GM12865 (cell line): Measurements from ENCODE around the gene ACAA1.
"Not testable (repeated sequence)": the region's sequence is repeated elsewhere in the genome, so short reads cannot be mapped to it uniquely, and the experiment has no call there.

Source experiments
- DNase-seq: peaks from one replicate; pipeline ENCODE4 v3.0.0; 2010; ENCODE audit warnings: low read depth
- H3K4me3 ChIP-seq: 2 replicates; pipeline ENCODE4 v1.5.1; 2011; ENCODE audit warnings: mild to moderate bottlenecking, low read depth, low read length, control low read depth
- TF ChIP-seq, protein P1 (sequence below): IDR thresholded peaks from 2 replicates; pipeline ENCODE4 v1.5.1; 2011; ENCODE audit warnings: low read length, control low read depth, low read depth, inconsistent platforms; ENCODE audit not compliant: insufficient read depth; ENCODE audit errors: missing control alignments

ACAA1 gene

DNA sequence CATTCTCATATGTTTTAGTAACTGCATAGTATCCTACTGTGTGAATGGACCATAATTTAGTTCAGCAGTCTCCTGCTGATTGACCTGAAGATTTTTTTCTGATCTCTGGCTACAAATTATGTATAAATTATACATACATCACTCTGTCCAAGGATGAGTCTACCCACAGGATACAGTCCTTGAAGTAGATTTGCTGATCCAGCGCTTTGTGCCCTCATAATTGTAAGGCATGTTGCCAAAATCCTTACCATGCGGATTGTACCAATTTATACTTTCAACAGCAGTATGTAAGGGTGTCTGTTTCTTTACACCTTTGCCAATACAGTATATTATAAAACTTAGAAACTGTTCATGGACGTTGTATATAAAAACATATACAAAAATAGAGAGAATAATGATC, 46.5 kb downstream of the ACAA1 start:
- H3K4me3 ChIP-seq = no peak overlapping the region
- TF ChIP-seq, protein P1, sequence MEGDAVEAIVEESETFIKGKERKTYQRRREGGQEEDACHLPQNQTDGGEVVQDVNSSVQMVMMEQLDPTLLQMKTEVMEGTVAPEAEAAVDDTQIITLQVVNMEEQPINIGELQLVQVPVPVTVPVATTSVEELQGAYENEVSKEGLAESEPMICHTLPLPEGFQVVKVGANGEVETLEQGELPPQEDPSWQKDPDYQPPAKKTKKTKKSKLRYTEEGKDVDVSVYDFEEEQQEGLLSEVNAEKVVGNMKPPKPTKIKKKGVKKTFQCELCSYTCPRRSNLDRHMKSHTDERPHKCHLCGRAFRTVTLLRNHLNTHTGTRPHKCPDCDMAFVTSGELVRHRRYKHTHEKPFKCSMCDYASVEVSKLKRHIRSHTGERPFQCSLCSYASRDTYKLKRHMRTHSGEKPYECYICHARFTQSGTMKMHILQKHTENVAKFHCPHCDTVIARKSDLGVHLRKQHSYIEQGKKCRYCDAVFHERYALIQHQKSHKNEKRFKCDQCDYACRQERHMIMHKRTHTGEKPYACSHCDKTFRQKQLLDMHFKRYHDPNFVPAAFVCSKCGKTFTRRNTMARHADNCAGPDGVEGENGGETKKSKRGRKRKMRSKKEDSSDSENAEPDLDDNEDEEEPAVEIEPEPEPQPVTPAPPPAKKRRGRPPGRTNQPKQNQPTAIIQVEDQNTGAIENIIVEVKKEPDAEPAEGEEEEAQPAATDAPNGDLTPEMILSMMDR = no peak
- no peak for DNase-seq

DNA sequence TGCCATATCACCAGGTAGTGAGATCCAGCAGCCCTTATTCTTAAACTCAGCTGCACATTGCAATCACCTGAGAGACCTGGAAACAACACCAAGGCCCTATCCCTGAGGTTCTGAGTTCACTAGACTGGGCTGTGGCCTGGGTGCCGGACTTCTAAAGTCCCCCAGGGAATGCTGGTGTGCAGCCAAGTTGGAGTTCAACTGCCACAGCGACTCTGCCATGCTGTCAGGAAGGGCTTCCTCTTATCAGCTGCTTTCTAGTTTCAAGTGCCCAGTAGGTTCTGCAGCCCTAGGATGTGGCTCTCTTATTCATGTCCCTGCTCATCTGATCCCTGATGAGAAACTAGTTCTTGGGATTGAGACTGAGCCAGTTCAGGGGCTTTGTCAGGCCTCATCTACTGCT, 47.8 kb downstream of the ACAA1 start:
- no peak overlapping the region for H3K4me3 ChIP-seq
- TF ChIP-seq, protein P1 = no peak
- DNase-seq = no peak

DNA sequence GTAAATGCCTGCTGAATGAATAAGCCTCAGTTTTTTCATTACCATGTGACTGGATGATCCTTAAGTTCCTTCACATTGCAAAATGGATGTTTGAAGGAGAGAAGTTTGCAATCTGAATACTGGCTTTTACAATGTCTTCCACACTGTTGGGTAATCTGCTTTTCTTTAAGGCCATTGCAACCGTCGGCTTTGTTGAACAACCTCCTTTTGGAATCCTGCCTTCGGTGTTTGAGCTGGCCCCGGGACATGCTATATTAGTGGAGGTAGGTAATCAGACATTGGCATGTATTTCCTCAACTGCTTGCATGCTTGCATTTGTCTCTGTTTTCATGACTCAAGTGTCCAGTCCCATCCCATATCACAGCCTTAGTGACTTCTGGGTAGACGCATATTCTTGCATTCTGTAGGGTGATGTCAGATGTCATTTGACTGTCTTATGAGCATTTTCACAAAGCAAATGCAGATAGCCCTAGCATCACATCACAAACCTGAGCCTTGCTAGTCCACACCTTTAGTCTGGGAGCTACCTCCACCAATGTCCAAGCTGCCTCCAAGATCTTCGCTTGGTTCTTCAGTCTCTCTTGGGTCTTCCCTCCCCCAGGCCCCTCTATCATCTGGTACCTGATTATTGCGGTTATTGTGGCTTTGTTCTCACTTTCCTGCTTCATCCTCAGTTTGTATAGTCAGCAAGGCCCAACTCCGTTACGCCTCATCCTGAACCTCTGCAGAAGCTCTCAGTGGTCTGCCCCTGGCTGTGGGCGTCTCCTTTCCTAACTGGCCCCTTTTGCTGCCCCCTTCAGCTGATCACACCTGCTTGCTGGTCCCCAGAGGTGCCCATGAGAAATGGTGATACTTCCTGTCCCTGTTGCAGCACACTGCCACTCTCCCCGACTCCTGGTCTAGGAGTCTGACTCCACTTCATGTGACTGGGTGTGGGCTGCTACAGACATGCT, 48.5 kb downstream of the ACAA1 start:
- TF ChIP-seq, protein P1 = no peak

DNA sequence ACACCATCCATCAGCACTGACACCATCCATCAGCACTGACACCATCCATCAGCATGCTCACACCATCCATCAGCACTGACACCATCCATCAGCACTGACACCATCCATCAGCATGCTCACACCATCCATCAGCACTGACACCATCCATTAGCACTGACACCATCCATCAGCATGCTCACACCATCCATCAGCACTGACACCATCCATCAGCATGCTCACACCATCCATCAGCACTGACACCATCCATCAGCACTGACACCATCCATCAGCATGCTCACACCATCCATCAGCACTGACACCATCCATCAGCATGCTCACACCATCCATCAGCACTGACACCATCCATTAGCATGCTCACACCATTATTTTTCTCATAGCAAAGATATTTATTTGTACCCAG, 49.6 kb downstream of the ACAA1 start:
- DNase-seq, H3K4me3 ChIP-seq: not testable (repeated sequence)

More for the DNA sequence above, 48.5 kb downstream of the ACAA1 start:
- H3K4me3 ChIP-seq = no peak overlapping the region
- no peak for DNase-seq

DNA sequence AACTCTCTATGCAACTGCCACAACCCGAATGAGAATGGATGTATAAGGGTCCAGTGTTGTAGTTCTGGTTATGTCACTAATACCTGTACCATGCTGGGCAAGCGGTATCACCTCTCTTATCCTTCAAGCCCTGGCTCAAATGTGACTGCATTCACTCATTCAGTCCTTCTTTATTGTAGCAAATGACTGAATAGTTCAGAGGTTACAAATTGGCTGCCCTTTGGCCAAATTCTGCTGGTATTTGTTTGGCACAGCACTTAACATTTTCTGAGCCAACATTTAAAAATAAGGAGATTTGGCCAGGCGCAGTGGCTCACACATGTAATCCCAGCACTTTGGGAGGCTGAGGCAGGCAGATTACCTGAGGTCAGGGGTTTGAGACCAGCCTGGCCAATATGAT, 50.4 kb downstream of the ACAA1 start:
- no peak for DNase-seq

DNA sequence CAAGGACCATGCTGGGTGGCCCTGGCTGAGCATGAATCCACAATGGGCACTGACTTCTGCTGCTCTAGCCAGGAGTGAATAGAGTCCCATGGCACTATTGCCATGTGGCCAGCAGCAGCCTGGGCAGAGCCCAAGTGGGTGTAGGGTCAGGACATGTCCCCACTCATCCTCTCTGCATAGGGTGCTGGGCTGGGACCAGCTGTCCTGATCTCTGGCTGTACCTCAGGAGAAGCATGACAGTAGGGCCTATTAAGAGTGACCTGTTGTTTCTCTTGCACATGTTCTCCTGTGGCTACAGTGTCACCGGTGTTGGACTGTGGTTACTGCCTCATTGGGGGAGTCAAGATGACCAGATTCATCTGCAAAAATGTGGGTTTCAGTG, 51.0 kb downstream of the ACAA1 start:
- TF ChIP-seq, protein P1 = no peak

More for the DNA sequence above, 50.4 kb downstream of the ACAA1 start:
- TF ChIP-seq, protein P1 = no peak
- H3K4me3 ChIP-seq = no peak overlapping the region

DNA sequence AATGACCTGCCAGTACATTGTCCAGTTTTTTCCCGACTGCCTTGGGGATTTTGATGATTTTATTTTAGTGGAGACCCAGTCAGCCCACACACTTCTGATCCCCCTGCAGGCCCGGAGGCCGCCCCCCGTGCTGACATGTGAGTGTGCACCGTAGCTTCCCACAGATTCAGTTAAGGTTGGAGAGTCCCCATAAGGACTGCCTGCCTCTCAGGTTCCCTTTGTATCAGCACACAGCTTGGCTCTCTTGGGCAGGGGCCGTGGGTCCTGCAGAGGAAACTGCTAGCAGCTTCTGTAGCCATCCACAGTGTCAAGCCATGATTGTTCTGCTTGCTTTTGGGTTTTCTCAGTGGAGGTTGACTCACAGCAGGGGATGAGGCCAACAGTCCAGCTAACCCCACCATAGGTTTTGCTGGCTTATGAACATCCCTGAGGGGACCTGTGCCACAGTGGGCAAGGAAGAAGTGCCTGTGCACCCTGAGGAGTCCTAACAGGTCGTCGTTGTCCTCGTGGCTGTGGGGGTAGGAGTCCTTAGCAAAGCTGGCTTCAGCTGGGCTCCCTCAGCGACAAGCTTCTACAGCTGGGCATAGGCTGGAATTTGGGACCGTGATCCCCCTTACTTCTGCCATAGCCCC, 51.5 kb downstream of the ACAA1 start:
- DNase-seq = no peak
- TF ChIP-seq, protein P1 = no peak
- H3K4me3 ChIP-seq = no peak overlapping the region

More for the DNA sequence above, 51.0 kb downstream of the ACAA1 start:
- H3K4me3 ChIP-seq = no peak overlapping the region
- DNase-seq = no peak
